NCI-H524 (cell line): Measurements from ENCODE around the gene DNM3.

Source experiments
- DNase-seq, 2 experiments: peaks; one replicate each; lab custom pipeline; 2025; lab: John Stamatoyannopoulos, UW

The DNM3 gene

GRCh38 chr1:171973421-171973820, 132.1 kb downstream of the DNM3 start:
- no peak for DNase-seq

DNA sequence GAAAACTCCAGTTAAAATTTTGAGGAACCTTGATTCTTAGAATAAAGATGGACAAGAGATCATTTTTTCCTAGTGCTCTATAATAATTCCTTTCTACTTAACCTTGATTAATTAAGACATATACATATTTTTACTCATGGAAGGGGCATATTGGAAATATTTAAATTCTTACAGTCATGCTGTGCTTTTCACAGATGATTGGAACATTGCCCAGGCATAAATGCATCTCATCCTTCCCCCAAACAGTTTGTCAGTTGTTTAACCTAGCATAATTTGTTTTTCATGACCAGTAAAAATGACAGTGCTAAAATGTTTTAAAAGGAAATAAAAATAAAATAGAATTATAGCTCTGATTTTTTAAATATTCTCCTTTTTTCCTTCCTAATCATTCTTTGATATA, 140.0 kb downstream of the DNM3 start:
- DNase-seq, result no peak

GRCh38 chr1:171983584-171983983, 142.3 kb downstream of the DNM3 start:
- DNase-seq, result peak in 1 of 2 experiments; percentile 7

DNA sequence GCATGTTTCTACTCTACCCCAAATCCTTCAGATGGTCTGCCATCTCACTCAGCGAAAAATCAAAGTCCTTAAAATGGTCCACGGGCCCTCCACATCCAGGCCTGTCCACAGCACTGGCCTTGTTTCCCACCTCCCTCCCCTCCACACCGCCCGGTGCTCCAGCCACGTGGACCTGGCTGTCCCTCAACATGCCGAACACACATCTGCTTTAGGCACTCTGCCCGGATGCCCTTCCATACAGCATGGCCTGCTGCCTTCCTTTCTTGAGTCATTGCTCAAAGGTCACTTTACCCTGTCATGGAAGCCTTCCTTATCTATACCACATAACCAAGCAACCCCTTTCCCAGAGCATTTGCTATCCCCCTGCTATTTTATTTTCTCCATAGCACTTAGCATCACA, 143.0 kb downstream of the DNM3 start:
- DNase-seq, result no peak

- peak in 1 of 2 experiments; percentile 39 for DNase-seq
Observed at GRCh38 chr1:171984850-171985485, 143.7 kb downstream of the DNM3 start.

- peak in 1 of 2 experiments; percentile 8 for DNase-seq
Observed at GRCh38 chr1:171985639-171986038, 144.3 kb downstream of the DNM3 start.

- DNase-seq, result no peak
Observed at GRCh38 chr1:171988243-171988885, 147.1 kb downstream of the DNM3 start.

GRCh38 chr1:171990371-171990770, 149.1 kb downstream of the DNM3 start:
- DNase-seq, result no peak

- no peak for DNase-seq
Observed at GRCh38 chr1:171994293-171994692, 153.0 kb downstream of the DNM3 start.

DNA sequence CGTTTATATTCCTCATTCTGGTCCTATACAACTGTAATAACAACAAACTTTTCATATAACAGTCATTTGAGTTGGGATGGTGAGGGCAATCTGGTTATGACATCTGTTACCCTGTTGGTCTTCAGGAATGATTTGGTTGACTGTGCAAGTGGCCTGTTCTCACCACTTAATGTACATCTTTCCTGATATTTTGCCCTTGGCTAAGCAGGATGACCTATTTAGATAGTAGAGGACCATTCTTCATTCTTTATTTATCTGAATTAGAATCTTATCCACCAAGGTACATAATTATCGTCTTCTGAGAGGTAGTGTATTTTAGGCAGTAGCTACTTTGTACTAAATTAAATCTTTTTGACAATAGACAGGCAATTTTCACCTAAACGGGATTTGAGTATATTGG, 154.3 kb downstream of the DNM3 start:
- no peak for DNase-seq

DNA sequence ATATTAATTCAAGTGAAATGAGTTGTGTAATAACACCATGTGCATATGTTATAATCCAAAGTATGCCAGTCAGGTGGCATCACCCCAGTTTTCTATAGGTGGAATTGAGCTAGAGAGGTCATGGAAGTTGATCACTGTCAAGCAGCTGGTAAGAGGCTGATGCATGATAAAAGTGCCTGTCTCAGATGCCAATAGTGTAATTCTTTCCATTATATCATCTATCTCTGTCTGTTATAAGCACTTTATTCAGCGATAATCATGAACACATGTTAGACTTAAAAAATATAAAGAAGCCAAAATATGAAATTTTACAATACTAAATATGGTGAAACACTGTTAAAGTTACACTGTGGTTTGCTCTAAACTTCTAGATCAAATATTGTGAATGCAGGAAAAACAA, 156.6 kb downstream of the DNM3 start:
- DNase-seq, result no peak

DNA sequence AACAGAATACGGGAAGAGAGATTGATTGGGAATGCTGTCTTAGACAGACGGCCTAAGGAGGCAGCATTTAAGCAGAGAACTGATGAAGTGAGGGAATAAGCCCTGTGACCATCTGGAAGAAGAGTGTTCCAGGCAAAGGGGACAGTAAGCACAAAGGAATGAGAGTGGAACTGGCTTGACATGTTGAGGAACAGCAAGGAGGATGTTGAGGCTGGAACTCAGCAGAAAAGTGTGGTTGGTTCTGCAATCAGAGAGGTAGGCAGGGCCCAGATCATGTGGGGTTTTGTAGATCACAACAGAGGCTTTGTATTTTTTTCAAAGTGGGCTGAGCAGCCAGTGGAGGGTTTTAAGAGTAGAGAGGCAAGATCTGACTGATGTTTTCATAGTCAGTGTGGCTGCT, 157.4 kb downstream of the DNM3 start:
- DNase-seq, result peak in 1 of 2 experiments; percentile 51

GRCh38 chr1:171999756-172000155, 158.5 kb downstream of the DNM3 start:
- DNase-seq, result no peak

DNA sequence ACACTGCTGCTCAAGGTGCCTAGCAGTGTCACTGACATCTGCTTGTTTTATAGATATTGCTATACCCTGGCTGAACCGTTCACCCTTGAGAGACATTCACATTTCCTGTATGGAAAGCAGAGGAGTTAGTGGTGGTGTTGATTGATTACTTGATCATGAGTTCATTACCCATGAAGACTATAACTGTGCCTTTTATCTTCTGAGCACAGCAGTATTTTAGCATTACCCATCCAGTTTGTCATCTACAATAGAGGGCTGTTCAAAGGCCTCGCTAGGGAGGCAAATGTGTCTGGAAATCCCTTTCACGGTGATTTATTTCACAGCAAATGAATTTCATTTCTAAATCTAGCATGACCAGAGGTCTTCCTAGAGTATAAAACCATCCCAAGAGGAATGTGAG, 160.0 kb downstream of the DNM3 start:
- no peak for DNase-seq

- peak in 1 of 2 experiments; percentile 39 for DNase-seq
Observed at GRCh38 chr1:172002725-172003345, 161.5 kb downstream of the DNM3 start.

DNA sequence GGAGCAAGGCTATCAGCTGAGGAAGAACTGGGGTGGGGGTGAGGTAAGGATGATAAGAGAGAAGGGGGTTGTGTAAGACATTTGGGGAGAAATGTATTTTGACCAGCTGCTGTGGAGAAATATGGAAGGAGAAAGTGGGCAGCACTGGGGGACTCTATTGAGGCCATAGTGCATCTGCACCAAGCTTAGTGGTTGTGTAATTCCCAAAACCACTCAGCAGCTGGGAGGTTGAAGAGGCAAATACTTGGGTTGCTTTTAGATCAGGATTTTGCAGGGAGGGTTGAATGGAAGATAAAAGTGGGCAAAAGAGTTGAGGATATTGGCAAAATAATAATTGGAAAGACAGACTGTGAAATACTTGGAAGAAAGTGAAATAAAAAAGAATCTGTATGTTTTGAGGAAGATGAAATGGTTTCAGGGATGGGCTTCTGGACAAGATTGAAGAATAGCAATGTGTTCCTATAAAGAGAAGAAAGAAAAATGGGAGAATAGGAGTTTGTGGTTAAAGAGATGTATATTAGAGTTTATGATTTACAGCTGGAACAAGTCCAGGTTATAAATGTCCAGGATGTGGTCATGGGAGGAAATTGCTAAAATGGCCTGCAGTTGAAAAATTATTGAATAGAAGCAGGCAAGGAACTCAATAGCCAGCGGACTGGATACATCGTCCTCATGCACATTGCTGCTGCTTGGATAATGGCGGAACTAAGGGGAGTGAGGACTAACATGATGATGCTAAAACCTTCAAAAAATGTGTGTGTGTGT, 162.7 kb downstream of the DNM3 start:
- no peak for DNase-seq

DNA sequence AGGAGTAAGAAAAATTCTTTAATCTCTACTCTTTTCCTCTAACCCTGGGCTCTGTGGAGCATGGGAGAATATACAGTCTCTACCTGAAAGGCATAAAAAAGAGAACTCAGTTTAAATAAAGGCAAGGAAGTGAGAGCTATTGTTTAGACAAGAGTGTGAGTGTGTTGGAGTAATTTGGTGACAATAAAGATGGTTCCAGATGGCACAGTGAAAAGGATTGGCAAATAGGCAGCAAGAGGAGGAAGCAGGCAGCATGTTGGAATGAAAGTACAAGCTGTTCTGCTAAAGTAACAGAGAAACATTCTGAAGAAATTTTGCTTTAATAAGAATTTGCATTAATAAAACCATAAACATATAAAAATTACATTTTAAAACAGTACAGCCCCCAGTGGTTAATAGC, 163.4 kb downstream of the DNM3 start:
- DNase-seq, result no peak

DNA sequence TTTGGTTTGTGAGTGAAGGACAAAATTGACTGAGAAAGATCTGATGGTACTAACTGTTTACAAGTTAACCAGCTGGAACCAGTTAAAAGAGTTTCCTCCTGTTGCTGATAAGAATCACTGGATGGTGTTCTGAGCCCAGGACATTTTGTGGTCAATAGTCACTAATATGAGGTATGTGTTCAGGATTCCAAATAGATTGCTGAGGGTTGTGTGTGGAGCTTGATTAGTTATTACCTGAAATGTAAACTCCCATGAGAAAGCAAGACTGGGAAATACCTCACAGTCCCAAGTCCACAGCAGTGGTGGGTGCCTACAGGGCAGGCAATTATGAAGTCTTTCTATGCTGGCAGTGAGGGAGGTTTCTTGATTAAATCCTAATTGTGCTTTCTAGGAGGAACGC, 164.6 kb downstream of the DNM3 start:
- no peak for DNase-seq

- DNase-seq, result no peak
Observed at GRCh38 chr1:172006660-172007059, 165.4 kb downstream of the DNM3 start.

GRCh38 chr1:172018727-172019311, 177.5 kb downstream of the DNM3 start:
- DNase-seq, result no peak

GRCh38 chr1:172019976-172020375, 178.7 kb downstream of the DNM3 start:
- DNase-seq, result no peak

- DNase-seq, result no peak
Observed at GRCh38 chr1:172024516-172024915, 183.2 kb downstream of the DNM3 start.
